ENCODE results near the gene MAD1L1.

Gene MAD1L1

DNA sequence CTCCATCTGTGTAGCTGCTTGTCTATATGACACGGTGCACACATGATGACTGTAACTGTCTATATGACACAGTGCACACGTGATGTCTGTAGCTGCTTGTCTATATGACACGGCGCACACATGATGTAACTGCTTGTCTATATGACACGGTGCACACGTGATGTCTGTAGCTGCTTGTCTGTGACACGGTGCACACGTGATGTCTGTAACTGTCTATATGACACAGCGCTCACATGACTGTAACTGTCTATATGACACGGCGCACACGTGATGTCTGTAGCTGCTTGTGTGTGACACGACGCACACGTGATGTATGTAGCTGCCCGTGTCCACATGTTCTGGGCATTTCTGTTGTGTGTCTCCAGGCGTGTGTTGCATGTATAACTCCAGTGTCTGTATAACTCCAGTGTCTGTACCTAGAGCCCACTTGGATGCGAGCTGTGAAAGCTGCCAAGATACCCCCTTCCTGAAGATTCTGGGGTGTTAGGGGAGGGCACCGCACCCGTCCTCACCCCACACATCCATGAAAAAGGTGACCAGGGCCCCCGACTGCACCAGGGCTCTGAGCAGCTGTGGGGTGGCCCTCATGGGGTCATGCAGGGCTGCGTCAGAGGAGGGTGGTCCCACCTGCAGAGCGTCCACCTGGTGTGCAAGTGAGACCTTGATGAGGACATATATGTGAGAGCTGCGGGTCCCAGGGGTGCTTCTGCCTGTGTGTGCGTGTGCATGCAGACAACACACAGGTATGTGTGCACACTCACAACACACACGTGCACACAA lies 424.7 kb downstream of the MAD1L1 start:
- TF ChIP-seq CTCF (conservative IDR thresholded peaks at IDR 0.05) (no peak), ZFX (IDR thresholded peaks at IDR 0.05) (no peak)
- H3K27ac ChIP-seq = no peak overlapping the region

GRCh38 chr7:1806354-1806753 lies 426.4 kb downstream of the MAD1L1 start:
- no peak for TF ChIP-seq ZFX (IDR thresholded peaks at IDR 0.05)
- TF ChIP-seq CTCF (conservative IDR thresholded peaks at IDR 0.05) = no peak

DNA sequence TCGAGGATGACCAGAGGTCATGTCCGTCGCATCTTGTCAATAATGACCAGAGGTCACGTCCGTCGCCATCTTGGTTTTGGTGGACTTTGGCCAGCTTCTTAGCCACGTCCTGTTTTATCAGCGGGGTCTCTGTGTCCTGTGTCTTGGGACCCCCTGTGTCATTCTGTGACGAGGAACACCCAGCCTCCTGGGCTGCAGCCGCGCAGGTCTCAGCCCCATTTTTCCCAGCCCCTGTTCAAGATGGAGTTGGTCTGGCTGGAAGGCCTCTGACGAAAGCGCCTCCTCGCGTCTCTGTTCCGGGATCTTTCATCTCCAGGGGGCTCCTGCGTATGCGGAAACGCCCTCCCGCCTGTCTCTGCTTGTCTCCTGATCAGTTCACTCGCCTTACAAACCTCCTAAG lies 428.4 kb downstream of the MAD1L1 start:
- TF ChIP-seq CTCF (conservative IDR thresholded peaks at IDR 0.05) = no peak

More at GRCh38 chr7:1806354-1806753, 426.4 kb downstream of the MAD1L1 start:
- H3K27ac ChIP-seq = no peak overlapping the region

GRCh38 chr7:1802899-1803298 lies 429.8 kb downstream of the MAD1L1 start:
- no peak overlapping the region for H3K27ac ChIP-seq
- TF ChIP-seq ZFX (IDR thresholded peaks at IDR 0.05) (no peak), CTCF (conservative IDR thresholded peaks at IDR 0.05) (no peak)

More for the DNA sequence above, 428.4 kb downstream of the MAD1L1 start:
- H3K27ac ChIP-seq = no peak overlapping the region

DNA sequence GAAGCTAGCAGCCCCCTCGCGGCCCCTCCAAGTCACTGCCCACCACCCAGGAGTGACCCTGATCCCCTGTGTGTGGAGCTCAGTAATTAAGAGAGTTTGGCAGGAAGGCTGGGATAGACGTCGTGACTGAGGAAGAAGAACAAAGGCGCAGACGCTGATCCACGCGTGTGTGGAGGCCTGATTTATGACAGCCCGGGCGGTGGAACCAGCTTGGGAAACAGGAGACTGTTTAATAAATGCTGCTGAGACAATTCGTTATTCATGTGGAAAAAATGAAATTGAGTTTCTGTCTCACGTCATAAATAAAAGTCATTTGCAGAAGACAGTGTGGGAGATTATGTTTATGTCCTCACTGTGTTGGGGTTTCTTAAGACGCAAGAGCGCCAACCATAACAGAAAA lies 431.8 kb downstream of the MAD1L1 start:
- no peak overlapping the region for H3K27ac ChIP-seq
- TF ChIP-seq ZFX (IDR thresholded peaks at IDR 0.05) (no peak), CTCF (conservative IDR thresholded peaks at IDR 0.05) (no peak)

DNA sequence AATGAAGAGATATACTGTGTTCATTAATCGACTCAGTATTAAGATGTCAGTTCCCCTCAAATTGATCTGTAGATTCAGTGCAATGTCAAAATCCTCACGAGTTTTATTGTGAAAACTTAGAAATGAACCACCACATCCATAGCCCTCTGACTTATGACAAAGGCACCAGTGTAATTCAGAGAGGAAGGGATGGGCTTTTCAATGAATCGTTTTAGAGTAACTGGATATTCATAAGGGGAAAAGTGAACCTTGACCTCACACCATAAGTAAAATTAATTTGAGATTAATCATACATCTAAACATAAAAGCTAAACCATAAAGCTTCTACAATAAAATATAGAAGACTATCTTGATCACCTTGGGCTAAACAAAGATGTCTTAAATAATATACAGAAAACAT lies 434.6 kb downstream of the MAD1L1 start:
- no peak overlapping the region for H3K27ac ChIP-seq
- no peak for TF ChIP-seq ZFX (IDR thresholded peaks at IDR 0.05)
- no peak for TF ChIP-seq CTCF (conservative IDR thresholded peaks at IDR 0.05)

GRCh38 chr7:1794888-1795542 lies 437.7 kb downstream of the MAD1L1 start:
- no peak overlapping the region for H3K27ac ChIP-seq
- TF ChIP-seq ZFX (IDR thresholded peaks at IDR 0.05) = no peak
- TF ChIP-seq CTCF (conservative IDR thresholded peaks at IDR 0.05) = no peak; the same call in 1 of the 2 replicates

Measured in C4-2B (cell line).